K562 (cell line): ENCODE measurements around the gene SLC25A21. TPM values are rescaled to one million over a fixed set of nuclear protein-coding genes. Genes with fewer than 3 reads are reported as not detected.

Experiments used
- CTBP1 ChIP-seq: fragments of 450-650 bp; IDR thresholded peaks from 2 replicates; pipeline ENCODE4 v1.6.1; 2016; ENCODE audit warnings: borderline replicate concordance
- CXXC5 ChIP-seq: fragments of 250-450 bp; sonication (Bioruptor Pico); IDR thresholded peaks from 2 replicates; pipeline ENCODE4 v1.8.0; 2022; ENCODE audit warnings: inconsistent platforms, mild to moderate bottlenecking, moderate library complexity
- ETV6 ChIP-seq, 3 experiments: fragments of 150-350 bp in 1 of 3; sonication (generic) in 1 of 3; formaldehyde crosslinking in 1 of 3; IDR thresholded peaks; 2 replicates each; pipeline versions ENCODE4 v1.6.1 to v1.8.0; 2014 to 2022; ENCODE audit warnings: borderline replicate concordance in 2 of 3, low read depth in 2 of 3, antibody characterized with exemption in 1 of 3, low read length in 1 of 3, mild to moderate bottlenecking in 1 of 3, missing genetic modification reagents in 1 of 3
- FOS ChIP-seq: IDR thresholded peaks from 3 replicates; pipeline ENCODE4 v1.6.1; 2011; ENCODE audit not compliant: insufficient read length; ENCODE audit errors: extremely low read depth
- HMG20B ChIP-seq: fragments of 250-450 bp; sonication (Bioruptor Pico); IDR thresholded peaks from 2 replicates; pipeline ENCODE4 v1.5.0; 2021; ENCODE audit warnings: mild to moderate bottlenecking
- KAT8 ChIP-seq: fragments of 450-650 bp; IDR thresholded peaks from 2 replicates; pipeline ENCODE4 v1.6.1; 2016; ENCODE audit warnings: low read depth, mild to moderate bottlenecking
- KDM5B ChIP-seq: fragments of 200-600 bp; sonication (generic); IDR thresholded peaks from 2 replicates; pipeline ENCODE4 v1.6.1; 2012; ENCODE audit warnings: low read depth, mild to moderate bottlenecking, moderate library complexity, low read length, control low read depth, inconsistent platforms; ENCODE audit not compliant: insufficient replicate concordance
- MAFF ChIP-seq: IDR thresholded peaks from 2 replicates; pipeline ENCODE4 v1.6.1; 2012; ENCODE audit warnings: low read length, improper control_type of control experiment
- NCOA1 ChIP-seq: fragments of 450-650 bp; IDR thresholded peaks from 2 replicates; pipeline ENCODE4 v1.6.1; 2016; ENCODE audit warnings: low read depth
- NR1H2 ChIP-seq: sonication (generic); formaldehyde crosslinking; IDR thresholded peaks from 2 replicates; pipeline ENCODE4 v1.4.0; 2020; ENCODE audit warnings: mild to moderate bottlenecking, missing genetic modification reagents
- PHF20 ChIP-seq: fragments of 450-650 bp; IDR thresholded peaks from 2 replicates; pipeline ENCODE4 v1.6.1; 2018; ENCODE audit not compliant: partially characterized antibody
- PHTF2 ChIP-seq: fragments of 250-450 bp; sonication (Bioruptor Pico); IDR thresholded peaks from 2 replicates; pipeline ENCODE4 v1.5.0; 2021; ENCODE audit warnings: mild to moderate bottlenecking
- POLR2AphosphoS5 ChIP-seq: IDR thresholded peaks from 2 replicates; pipeline ENCODE4 v1.6.1; 2011; ENCODE audit warnings: mild to moderate bottlenecking, low read depth, low read length, moderate library complexity; ENCODE audit not compliant: control insufficient read depth, insufficient read depth
- PTTG1 ChIP-seq: fragments of 450-650 bp; IDR thresholded peaks from 2 replicates; pipeline ENCODE4 v1.6.1; 2016; ENCODE audit warnings: low read depth, mild to moderate bottlenecking, missing genetic modification characterization, missing compliant biosample characterization
- TCF7 ChIP-seq: sonication (generic); IDR thresholded peaks from 2 replicates; pipeline ENCODE4 v1.6.1; 2016; ENCODE audit warnings: antibody characterized with exemption, borderline replicate concordance
- ZBTB8A ChIP-seq: fragments of 450-650 bp; IDR thresholded peaks from 2 replicates; pipeline ENCODE4 v1.6.1; 2018; ENCODE audit warnings: mild to moderate bottlenecking, moderate library complexity; ENCODE audit not compliant: partially characterized antibody
- ZC3H8 ChIP-seq: fragments of 450-650 bp; IDR thresholded peaks from 2 replicates; pipeline ENCODE4 v1.6.1; 2017
- ZKSCAN3 ChIP-seq: fragments of 250-450 bp; sonication (Bioruptor Pico); IDR thresholded peaks from 2 replicates; pipeline ENCODE4 v1.4.0; 2020
- ZNF311 ChIP-seq: fragments of 250-450 bp; sonication (Bioruptor Pico); IDR thresholded peaks from 2 replicates; pipeline ENCODE4 v1.4.0; 2020; ENCODE audit warnings: mild to moderate bottlenecking, moderate library complexity
- polyA plus RNA-seq, 8 experiments: library from polyadenylated mRNA; depleted of rRNA in 4 of 8; stranded (reverse) in 5 of 8; unstranded in 3 of 8; fragments of >200 nt; fragmentation: Nextera tagmentation in 2 of 8; fragmentation: Illumina TruSeq in 1 of 8; extraction: Ambion mirVana in 2 of 8; extraction: Trizol in 1 of 8; gene quantifications; 2 replicates each; pipeline versions ENCODE4 v1.2.1 to v1.2.3, GENCODE V29; 2011 to 2014; ENCODE audit warnings: inconsistent platforms in 1 of 8, missing spikeins in 1 of 8
- total RNA-seq, 7 experiments: library from RNA; depleted of rRNA in 6 of 7; stranded (reverse); fragments of >200 nt in 6 of 7; fragmentation: Illumina TruSeq in 2 of 7; extraction: Trizol in 2 of 7; gene quantifications; 2 replicates each; pipeline versions ENCODE4 v1.2.1 to v1.2.3, GENCODE V29; 2011 to 2021; ENCODE audit warnings: low replicate concordance in 1 of 7
- TF ChIP-seq, protein P1 (sequence below): fragments of 200-600 bp; sonication (generic); IDR thresholded peaks from one replicate; pipeline ENCODE4 v1.6.1; 2012; ENCODE audit warnings: mild to moderate bottlenecking, low read depth, low read length, inconsistent platforms

Gene SLC25A21
- total and polyA plus RNA-seq, 9 of the 15 experiments (the other 6 are each of a cell fraction or from before 2014, with no cell fraction given): 15.2 to 46.7 (median 28.7) TPM

DNA sequence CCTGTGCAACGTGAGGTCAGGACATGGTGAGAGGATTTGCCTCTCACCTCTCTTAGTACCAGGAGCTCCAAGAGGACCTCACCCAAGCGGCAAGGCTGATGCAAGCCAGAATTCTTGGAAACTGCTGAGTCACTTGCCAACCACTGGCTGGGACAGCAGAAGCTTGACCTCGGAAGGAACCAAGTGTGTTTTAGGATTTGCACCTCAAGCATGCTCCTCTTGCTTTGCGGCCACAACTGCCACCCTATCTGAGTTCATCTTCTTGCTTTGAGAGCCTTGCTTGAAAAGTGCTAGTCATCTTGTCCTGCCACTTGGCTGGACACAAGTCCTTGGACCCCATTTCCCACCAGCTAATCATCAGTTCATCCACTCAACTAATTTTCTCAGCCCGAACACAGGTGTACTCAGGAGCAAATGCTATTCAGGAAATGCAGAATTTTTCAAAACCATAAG, 195.8 kb downstream of the SLC25A21 start (continued):
- TF ChIP-seq, protein P1, sequence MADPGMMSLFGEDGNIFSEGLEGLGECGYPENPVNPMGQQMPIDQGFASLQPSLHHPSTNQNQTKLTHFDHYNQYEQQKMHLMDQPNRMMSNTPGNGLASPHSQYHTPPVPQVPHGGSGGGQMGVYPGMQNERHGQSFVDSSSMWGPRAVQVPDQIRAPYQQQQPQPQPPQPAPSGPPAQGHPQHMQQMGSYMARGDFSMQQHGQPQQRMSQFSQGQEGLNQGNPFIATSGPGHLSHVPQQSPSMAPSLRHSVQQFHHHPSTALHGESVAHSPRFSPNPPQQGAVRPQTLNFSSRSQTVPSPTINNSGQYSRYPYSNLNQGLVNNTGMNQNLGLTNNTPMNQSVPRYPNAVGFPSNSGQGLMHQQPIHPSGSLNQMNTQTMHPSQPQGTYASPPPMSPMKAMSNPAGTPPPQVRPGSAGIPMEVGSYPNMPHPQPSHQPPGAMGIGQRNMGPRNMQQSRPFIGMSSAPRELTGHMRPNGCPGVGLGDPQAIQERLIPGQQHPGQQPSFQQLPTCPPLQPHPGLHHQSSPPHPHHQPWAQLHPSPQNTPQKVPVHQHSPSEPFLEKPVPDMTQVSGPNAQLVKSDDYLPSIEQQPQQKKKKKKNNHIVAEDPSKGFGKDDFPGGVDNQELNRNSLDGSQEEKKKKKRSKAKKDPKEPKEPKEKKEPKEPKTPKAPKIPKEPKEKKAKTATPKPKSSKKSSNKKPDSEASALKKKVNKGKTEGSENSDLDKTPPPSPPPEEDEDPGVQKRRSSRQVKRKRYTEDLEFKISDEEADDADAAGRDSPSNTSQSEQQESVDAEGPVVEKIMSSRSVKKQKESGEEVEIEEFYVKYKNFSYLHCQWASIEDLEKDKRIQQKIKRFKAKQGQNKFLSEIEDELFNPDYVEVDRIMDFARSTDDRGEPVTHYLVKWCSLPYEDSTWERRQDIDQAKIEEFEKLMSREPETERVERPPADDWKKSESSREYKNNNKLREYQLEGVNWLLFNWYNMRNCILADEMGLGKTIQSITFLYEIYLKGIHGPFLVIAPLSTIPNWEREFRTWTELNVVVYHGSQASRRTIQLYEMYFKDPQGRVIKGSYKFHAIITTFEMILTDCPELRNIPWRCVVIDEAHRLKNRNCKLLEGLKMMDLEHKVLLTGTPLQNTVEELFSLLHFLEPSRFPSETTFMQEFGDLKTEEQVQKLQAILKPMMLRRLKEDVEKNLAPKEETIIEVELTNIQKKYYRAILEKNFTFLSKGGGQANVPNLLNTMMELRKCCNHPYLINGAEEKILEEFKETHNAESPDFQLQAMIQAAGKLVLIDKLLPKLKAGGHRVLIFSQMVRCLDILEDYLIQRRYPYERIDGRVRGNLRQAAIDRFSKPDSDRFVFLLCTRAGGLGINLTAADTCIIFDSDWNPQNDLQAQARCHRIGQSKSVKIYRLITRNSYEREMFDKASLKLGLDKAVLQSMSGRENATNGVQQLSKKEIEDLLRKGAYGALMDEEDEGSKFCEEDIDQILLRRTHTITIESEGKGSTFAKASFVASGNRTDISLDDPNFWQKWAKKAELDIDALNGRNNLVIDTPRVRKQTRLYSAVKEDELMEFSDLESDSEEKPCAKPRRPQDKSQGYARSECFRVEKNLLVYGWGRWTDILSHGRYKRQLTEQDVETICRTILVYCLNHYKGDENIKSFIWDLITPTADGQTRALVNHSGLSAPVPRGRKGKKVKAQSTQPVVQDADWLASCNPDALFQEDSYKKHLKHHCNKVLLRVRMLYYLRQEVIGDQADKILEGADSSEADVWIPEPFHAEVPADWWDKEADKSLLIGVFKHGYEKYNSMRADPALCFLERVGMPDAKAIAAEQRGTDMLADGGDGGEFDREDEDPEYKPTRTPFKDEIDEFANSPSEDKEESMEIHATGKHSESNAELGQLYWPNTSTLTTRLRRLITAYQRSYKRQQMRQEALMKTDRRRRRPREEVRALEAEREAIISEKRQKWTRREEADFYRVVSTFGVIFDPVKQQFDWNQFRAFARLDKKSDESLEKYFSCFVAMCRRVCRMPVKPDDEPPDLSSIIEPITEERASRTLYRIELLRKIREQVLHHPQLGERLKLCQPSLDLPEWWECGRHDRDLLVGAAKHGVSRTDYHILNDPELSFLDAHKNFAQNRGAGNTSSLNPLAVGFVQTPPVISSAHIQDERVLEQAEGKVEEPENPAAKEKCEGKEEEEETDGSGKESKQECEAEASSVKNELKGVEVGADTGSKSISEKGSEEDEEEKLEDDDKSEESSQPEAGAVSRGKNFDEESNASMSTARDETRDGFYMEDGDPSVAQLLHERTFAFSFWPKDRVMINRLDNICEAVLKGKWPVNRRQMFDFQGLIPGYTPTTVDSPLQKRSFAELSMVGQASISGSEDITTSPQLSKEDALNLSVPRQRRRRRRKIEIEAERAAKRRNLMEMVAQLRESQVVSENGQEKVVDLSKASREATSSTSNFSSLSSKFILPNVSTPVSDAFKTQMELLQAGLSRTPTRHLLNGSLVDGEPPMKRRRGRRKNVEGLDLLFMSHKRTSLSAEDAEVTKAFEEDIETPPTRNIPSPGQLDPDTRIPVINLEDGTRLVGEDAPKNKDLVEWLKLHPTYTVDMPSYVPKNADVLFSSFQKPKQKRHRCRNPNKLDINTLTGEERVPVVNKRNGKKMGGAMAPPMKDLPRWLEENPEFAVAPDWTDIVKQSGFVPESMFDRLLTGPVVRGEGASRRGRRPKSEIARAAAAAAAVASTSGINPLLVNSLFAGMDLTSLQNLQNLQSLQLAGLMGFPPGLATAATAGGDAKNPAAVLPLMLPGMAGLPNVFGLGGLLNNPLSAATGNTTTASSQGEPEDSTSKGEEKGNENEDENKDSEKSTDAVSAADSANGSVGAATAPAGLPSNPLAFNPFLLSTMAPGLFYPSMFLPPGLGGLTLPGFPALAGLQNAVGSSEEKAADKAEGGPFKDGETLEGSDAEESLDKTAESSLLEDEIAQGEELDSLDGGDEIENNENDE: no peak
- TF ChIP-seq NCOA1 (peak; percentile 71; the same call in 1 of the 2 replicates), HMG20B (CRISPR knock-in tag) (no peak), TCF7 (no peak), ZNF311 (CRISPR knock-in tag) (no peak; the same call in 1 of the 2 replicates), PTTG1 (tag) (no peak), PHTF2 (CRISPR knock-in tag) (no peak), NR1H2 (CRISPR knock-in tag) (no peak), ZBTB8A (no peak), KAT8 (no peak), ZC3H8 (no peak), CXXC5 (CRISPR knock-in tag) (peak; percentile 74), MAFF (peak; percentile 97), CTBP1 (peak; percentile 90), ZKSCAN3 (CRISPR knock-in tag) (no peak), POLR2AphosphoS5 (no peak), PHF20 (no peak), ETV6 (IDR thresholded peaks at IDR 0.05; ENCODE audit: borderline replicate concordance in 1 of 2, low read depth in 2 of 2, low read length in 1 of 2) (no peak), ETV6 (CRISPR knock-in tag; IDR thresholded peaks at IDR 0.05; ENCODE audit: borderline replicate concordance) (no peak), FOS (no peak), KDM5B (no peak)
